ENCODE measurements around the gene RNF157.

RNF157 gene

GRCh38 chr17:76152591-76152990 is 87.7 kb downstream of the RNF157 start:
- Histone ChIP-seq H3K27ac (no peak overlapping the region; the same call in 1 of the 2 replicates), H3K27me3 (ENCODE audit: insufficient read depth, low read depth, severe bottlenecking) (no peaks in the 10 kb centered on the region), H3K9me3 (ENCODE audit: severe bottlenecking) (no peaks in the 10 kb centered on the region), H3K36me3 (peaks cover 24% of the 10 kb centered on the region), H3K4me3 (ENCODE audit: low read depth, low read length) (no peak overlapping the region)
- peak; percentile 34; the same call in 1 of the 2 replicates for TF ChIP-seq CTCF (IDR thresholded peaks at IDR 0.05; ENCODE audit: low read depth, low read length)
- DNase-seq, result no peak

GRCh38 chr17:76151896-76152454 is 88.3 kb downstream of the RNF157 start:
- peaks cover 24% of the 10 kb centered on the region for H3K36me3 ChIP-seq
- H3K27ac ChIP-seq, result no peak overlapping the region
- no peaks in the 10 kb centered on the region for H3K9me3 ChIP-seq (ENCODE audit: severe bottlenecking)
- DNase-seq, result no peak
- no peak overlapping the region for H3K4me3 ChIP-seq (ENCODE audit: low read depth, low read length)
- TF ChIP-seq CTCF (IDR thresholded peaks at IDR 0.05; ENCODE audit: low read depth, low read length), result no peak
- no peaks in the 10 kb centered on the region for H3K27me3 ChIP-seq (ENCODE audit: insufficient read depth, low read depth, severe bottlenecking)

DNA sequence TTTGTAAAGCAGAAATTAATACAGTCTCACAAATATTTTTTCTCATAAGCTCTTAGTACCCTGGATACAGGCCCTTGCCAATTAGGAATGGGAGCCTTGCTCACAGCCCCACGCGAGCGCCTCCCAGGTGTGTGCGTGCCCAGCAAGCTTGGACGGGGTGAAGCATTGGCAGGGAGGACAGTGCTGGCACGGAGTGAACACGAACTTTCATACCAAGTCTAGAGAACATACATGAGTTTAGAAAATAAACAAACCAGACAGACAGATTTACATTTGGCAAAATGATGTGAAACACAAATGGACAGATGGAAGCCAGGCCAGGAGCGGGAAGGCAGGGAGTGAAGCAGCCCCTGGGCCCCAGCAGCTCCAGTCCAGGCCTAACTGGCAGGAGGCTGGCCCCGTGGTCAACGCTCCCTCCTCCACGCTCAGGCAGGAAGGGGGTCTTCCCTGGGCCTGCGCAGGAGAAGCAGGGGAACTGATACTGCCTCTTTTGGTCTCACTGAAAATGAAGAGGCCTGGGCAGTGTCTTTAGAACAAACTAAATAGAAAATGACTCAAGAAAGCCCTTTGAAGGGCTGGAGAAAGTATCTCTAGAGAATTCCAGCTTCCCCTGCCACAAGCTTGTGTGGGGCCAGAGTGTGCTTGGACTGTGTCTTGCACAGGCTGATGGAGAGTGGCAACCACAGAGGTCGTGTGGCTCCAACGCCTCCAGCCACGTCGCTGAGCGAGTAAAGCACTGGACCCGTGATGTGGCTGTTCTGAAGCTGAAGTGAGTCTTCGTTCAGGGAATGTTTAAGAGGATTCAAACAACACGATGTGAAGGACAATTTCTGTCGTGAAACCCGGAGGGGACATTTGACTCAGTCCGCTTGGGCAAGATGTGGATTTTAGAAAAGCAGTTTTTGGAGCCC is 89.3 kb downstream of the RNF157 start:
- Histone ChIP-seq H3K36me3 (peaks cover 24% of the 10 kb centered on the region), H3K9me3 (ENCODE audit: severe bottlenecking) (no peaks in the 10 kb centered on the region), H3K27me3 (ENCODE audit: insufficient read depth, low read depth, severe bottlenecking) (no peaks in the 10 kb centered on the region), H3K27ac (no peak overlapping the region), H3K4me3 (ENCODE audit: low read depth, low read length) (no peak overlapping the region)
- DNase-seq, result no peak
- no peak for TF ChIP-seq CTCF (IDR thresholded peaks at IDR 0.05; ENCODE audit: low read depth, low read length)

GRCh38 chr17:76149214-76149613 is 91.1 kb downstream of the RNF157 start:
- H3K27ac ChIP-seq, result no peak overlapping the region
- peaks cover 19% of the 10 kb centered on the region for H3K36me3 ChIP-seq
- TF ChIP-seq CTCF (IDR thresholded peaks at IDR 0.05; ENCODE audit: low read depth, low read length), result no peak
- DNase-seq, result no peak
- H3K27me3 ChIP-seq (ENCODE audit: insufficient read depth, low read depth, severe bottlenecking), result no peaks in the 10 kb centered on the region
- H3K9me3 ChIP-seq (ENCODE audit: severe bottlenecking), result no peaks in the 10 kb centered on the region
- H3K4me3 ChIP-seq (ENCODE audit: low read depth, low read length), result no peak overlapping the region

- Histone ChIP-seq H3K9me3 (ENCODE audit: severe bottlenecking) (no peaks in the 10 kb centered on the region), H3K27me3 (ENCODE audit: insufficient read depth, low read depth, severe bottlenecking) (no peaks in the 10 kb centered on the region)
- DNase-seq, result no peak
These were observed 92.3 kb downstream of the RNF157 start for GRCh38 chr17:76148015-76148326.

More at GRCh38 chr17:76148015-76148326, 92.3 kb downstream of the RNF157 start:
- no peak overlapping the region for H3K27ac ChIP-seq
- H3K36me3 ChIP-seq, result peaks cover 19% of the 10 kb centered on the region
- no peak overlapping the region for H3K4me3 ChIP-seq (ENCODE audit: low read depth, low read length)
- no peak for TF ChIP-seq CTCF (IDR thresholded peaks at IDR 0.05; ENCODE audit: low read depth, low read length)

All from WERI-Rb-1 (cell line).